CD14-positive monocyte (primary cell): ENCODE results near the gene SYDE2. TPM values are rescaled to one million over a fixed set of nuclear protein-coding genes. Genes with fewer than 3 reads are reported as not detected.

Experiments
- DNase-seq, 3 donors: peaks; one replicate each; pipeline ENCODE4 v3.0.0-alpha.2; 2011 to 2022
- H2AFZ ChIP-seq: 2 replicates; pipeline ENCODE4 v1.6.0; 2012; ENCODE audit warnings: mild to moderate bottlenecking, low read depth, low read length, inconsistent platforms; ENCODE audit not compliant: insufficient read depth, poor library complexity, severe bottlenecking
- H3K27ac ChIP-seq, 2 donors: 1 replicate in 1 of 2; 2 replicates in 1 of 2; pipeline ENCODE4 v1.5.1; 2012 to 2013; ENCODE audit warnings: low read length in 2 of 2, control low read depth in 1 of 2, inconsistent platforms in 1 of 2, low read depth in 1 of 2, mild to moderate bottlenecking in 1 of 2
- H3K27me3 ChIP-seq, 2 donors: one replicate each; pipeline versions ENCODE4 v1.6.0 to v1.6.1; 2011 to 2013; ENCODE audit warnings: low read length in 2 of 2; ENCODE audit not compliant: control insufficient read depth in 2 of 2, insufficient read depth in 2 of 2
- H3K36me3 ChIP-seq, 2 donors: replicated peaks in 1 of 2; 1 replicate in 1 of 2; 2 replicates in 1 of 2; pipeline versions ENCODE4 v1.5.1 to v1.6.1; 2012 to 2013; ENCODE audit warnings: low read length in 2 of 2, control low read depth in 1 of 2, inconsistent platforms in 1 of 2, mild to moderate bottlenecking in 1 of 2; ENCODE audit not compliant: insufficient read depth in 2 of 2, control insufficient read depth in 1 of 2
- H3K4me1 ChIP-seq, 2 donors: 1 replicate in 1 of 2; 2 replicates in 1 of 2; pipeline versions ENCODE4 v1.5.1 to v1.6.1; 2012 to 2013; ENCODE audit warnings: low read length in 2 of 2, control low read depth in 1 of 2, inconsistent platforms in 1 of 2, mild to moderate bottlenecking in 1 of 2, moderate library complexity in 1 of 2; ENCODE audit not compliant: insufficient read depth in 2 of 2, control insufficient read depth in 1 of 2
- H3K4me2 ChIP-seq: replicated peaks from 2 replicates; pipeline ENCODE3; 2012; ENCODE audit warnings: low read length, moderate library complexity, mild to moderate bottlenecking; ENCODE audit not compliant: poor library complexity, severe bottlenecking; ENCODE audit errors: extremely low read depth
- H3K4me3 ChIP-seq, 3 experiments: fragments of 200-600 bp in 1 of 3; sonication (generic) in 1 of 3; replicated peaks in 1 of 3; 1 replicate in 2 of 3; 2 replicates in 1 of 3; pipeline ENCODE4 v1.5.1; 2011 to 2013; ENCODE audit warnings: low read length in 3 of 3, mild to moderate bottlenecking in 3 of 3, control low read depth in 2 of 3, low read depth in 2 of 3, inconsistent platforms in 1 of 3, moderate library complexity in 1 of 3
- H3K79me2 ChIP-seq: 2 replicates; pipeline ENCODE4 v1.6.0; 2012; ENCODE audit warnings: mild to moderate bottlenecking, control low read depth, inconsistent platforms, low read length, moderate library complexity; ENCODE audit not compliant: insufficient read depth
- H3K9ac ChIP-seq: 2 replicates; pipeline ENCODE4 v1.6.0; 2017; ENCODE audit warnings: low read length, mild to moderate bottlenecking; ENCODE audit not compliant: insufficient read depth, poor library complexity, severe bottlenecking
- H3K9me3 ChIP-seq, 2 donors: replicated peaks in 1 of 2; 1 replicate in 1 of 2; 2 replicates in 1 of 2; pipeline versions ENCODE4 v1.5.1 to v1.6.1; 2012 to 2013; ENCODE audit warnings: low read length in 2 of 2, control low read depth in 1 of 2; ENCODE audit not compliant: control insufficient read depth in 1 of 2, insufficient read depth in 1 of 2
- H4K20me1 ChIP-seq: 2 replicates; pipeline ENCODE4 v1.6.0; 2012; ENCODE audit warnings: mild to moderate bottlenecking, low read length, control low read depth, moderate library complexity; ENCODE audit not compliant: insufficient read depth
- H3K27ac Mint-ChIP-seq, 7 donors: one replicate each; pipeline ENCODE4 v1.8.0; 2020; ENCODE audit warnings: mild to moderate bottlenecking in 7 of 7, mixed read lengths in 7 of 7, moderate library complexity in 6 of 7, inconsistent platforms in 2 of 7
- H3K27me3 Mint-ChIP-seq, 3 donors: one replicate each; pipeline ENCODE4 v1.8.0; 2021 to 2022; ENCODE audit warnings: low read depth in 3 of 3, mild to moderate bottlenecking in 3 of 3, mixed read lengths in 3 of 3, moderate library complexity in 3 of 3, inconsistent platforms in 1 of 3
- H3K36me3 Mint-ChIP-seq, 2 donors: one replicate each; pipeline ENCODE4 v1.8.0; 2020; ENCODE audit warnings: mixed read lengths in 2 of 2, inconsistent platforms in 1 of 2, mild to moderate bottlenecking in 1 of 2
- H3K4me1 Mint-ChIP-seq: one replicate; pipeline ENCODE4 v1.8.0; 2020; ENCODE audit warnings: mild to moderate bottlenecking, mixed read lengths
- H3K4me3 Mint-ChIP-seq, 2 donors: one replicate each; pipeline ENCODE4 v1.8.0; 2020; ENCODE audit warnings: mild to moderate bottlenecking in 2 of 2, mixed read lengths in 2 of 2, moderate library complexity in 1 of 2
- H3K9me3 Mint-ChIP-seq, 7 donors: one replicate each; pipeline ENCODE4 v1.8.0; 2020 to 2022; ENCODE audit warnings: mixed read lengths in 7 of 7, mild to moderate bottlenecking in 6 of 7, moderate library complexity in 6 of 7, inconsistent platforms in 2 of 7
- WGBS: methylation state at CpG from one replicate; pipeline ENCODE4 v1.1.5; 2013; ENCODE audit warnings: missing lambda C conversion rate; ENCODE audit not compliant: insufficient coverage; 5-methylcytosine and 5-hydroxymethylcytosine counted together
- intact Hi-C, 2 donors: fragments of 100-400 bp; cut with micrococcal nuclease; formaldehyde crosslinking; loops; one replicate each; pipeline versions ENCODE4 v1.15.0 to v1.15.1; 2023
- polyA plus RNA-seq, 3 donors: library from polyadenylated mRNA; depleted of rRNA in 1 of 3; unstranded in 2 of 3; stranded (reverse) in 1 of 3; fragments of 300-500 nt in 2 of 3; fragments of >200 nt in 1 of 3; fragmentation: Illumina TruSeq in 2 of 3; gene quantifications; 1 replicate in 2 of 3; 2 replicates in 1 of 3; pipeline ENCODE4 v1.2.3, GENCODE V29; 2012 to 2021
- TF ChIP-seq, protein P1 (sequence below): fragments of 200-600 bp; IDR thresholded peaks from one replicate; pipeline ENCODE4 v1.8.0; 2022; ENCODE audit warnings: antibody characterized with exemption, mild to moderate bottlenecking

Gene SYDE2
- polyA plus RNA-seq, 3 donors: not detected

DNA sequence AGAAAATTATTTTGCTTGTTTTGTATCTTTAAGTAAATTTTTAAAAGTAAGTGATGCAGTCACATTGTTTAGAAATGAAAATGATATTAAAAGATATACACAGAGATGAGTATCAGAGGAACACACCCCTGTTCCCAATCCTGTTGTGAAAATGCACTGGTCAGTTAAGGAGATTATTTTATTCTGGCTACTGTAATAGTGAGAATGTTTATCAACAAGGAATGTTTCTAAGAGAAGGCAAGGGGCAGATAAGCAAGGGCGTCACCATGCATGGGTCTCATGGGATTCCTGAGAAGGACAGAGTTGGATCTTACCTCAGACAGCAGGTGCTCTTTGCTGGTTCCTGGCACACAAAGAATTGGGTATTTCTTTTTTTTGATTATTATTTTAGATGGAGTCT, 36.8 kb upstream of the SYDE2 start:
- H3K4me3 Mint-ChIP-seq: no peak overlapping the region
- Histone ChIP-seq H3K9me3 (no peaks in the 10 kb centered on the region), H3K4me3 (no peak overlapping the region), H3K9ac (no peak overlapping the region), H4K20me1 (no peaks in the 10 kb centered on the region), H3K4me1 (no peaks in the 10 kb centered on the region), H3K79me2 (no peaks in the 10 kb centered on the region), H3K4me2 (no peak overlapping the region), H2AFZ (no peak overlapping the region), H3K27ac (no peak overlapping the region), H3K27me3 (no peaks in the 10 kb centered on the region), H3K36me3 (no peaks in the 10 kb centered on the region)
- 100% methylated on average over 1 of the region's 1 CpG for WGBS
- intact Hi-C loops: no loop called here
- H3K4me1 Mint-ChIP-seq: peaks cover 1% of the 10 kb centered on the region
- peaks cover 0 to 3% (median 3%) of the 10 kb centered on the region in 3 donors for H3K27me3 Mint-ChIP-seq
- H3K27ac Mint-ChIP-seq: no peak overlapping the region
- H3K9me3 Mint-ChIP-seq: peaks cover 0 to 6% (median 0%) of the 10 kb centered on the region in 7 donors
- H3K36me3 Mint-ChIP-seq: no peaks in the 10 kb centered on the region
- TF ChIP-seq, protein P1, sequence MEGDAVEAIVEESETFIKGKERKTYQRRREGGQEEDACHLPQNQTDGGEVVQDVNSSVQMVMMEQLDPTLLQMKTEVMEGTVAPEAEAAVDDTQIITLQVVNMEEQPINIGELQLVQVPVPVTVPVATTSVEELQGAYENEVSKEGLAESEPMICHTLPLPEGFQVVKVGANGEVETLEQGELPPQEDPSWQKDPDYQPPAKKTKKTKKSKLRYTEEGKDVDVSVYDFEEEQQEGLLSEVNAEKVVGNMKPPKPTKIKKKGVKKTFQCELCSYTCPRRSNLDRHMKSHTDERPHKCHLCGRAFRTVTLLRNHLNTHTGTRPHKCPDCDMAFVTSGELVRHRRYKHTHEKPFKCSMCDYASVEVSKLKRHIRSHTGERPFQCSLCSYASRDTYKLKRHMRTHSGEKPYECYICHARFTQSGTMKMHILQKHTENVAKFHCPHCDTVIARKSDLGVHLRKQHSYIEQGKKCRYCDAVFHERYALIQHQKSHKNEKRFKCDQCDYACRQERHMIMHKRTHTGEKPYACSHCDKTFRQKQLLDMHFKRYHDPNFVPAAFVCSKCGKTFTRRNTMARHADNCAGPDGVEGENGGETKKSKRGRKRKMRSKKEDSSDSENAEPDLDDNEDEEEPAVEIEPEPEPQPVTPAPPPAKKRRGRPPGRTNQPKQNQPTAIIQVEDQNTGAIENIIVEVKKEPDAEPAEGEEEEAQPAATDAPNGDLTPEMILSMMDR: no peak
- no peak for DNase-seq

- no peaks in the 10 kb centered on the region for H3K4me1 ChIP-seq
- H3K27ac ChIP-seq: no peak overlapping the region
- no peak overlapping the region for H3K9ac ChIP-seq
- Mint-ChIP-seq H3K36me3 (no peaks in the 10 kb centered on the region), H3K9me3 (peaks cover 0 to 2% (median 0%) of the 10 kb centered on the region in 7 donors), H3K4me3 (no peak overlapping the region), H3K4me1 (no peaks in the 10 kb centered on the region), H3K27me3 (peaks cover 0 to 4% (median 2%) of the 10 kb centered on the region in 3 donors), H3K27ac (peak overlapping the region in 1 of 7 donors; percentile 11)
- no peaks in the 10 kb centered on the region for H3K36me3 ChIP-seq
- H3K4me3 ChIP-seq: no peak overlapping the region
- H3K4me2 ChIP-seq: no peak overlapping the region
- H3K27me3 ChIP-seq: no peaks in the 10 kb centered on the region
- no peaks in the 10 kb centered on the region for H3K9me3 ChIP-seq
- DNase-seq: no peak
- H4K20me1 ChIP-seq: no peaks in the 10 kb centered on the region
- no peak overlapping the region for H2AFZ ChIP-seq
- 57% methylated on average over 5 of the region's 8 CpGs for WGBS
- TF ChIP-seq, protein P1: no peak
- intact Hi-C loops: no loop called here
- H3K79me2 ChIP-seq: no peaks in the 10 kb centered on the region
These were observed 29.6 kb upstream of the SYDE2 start for GRCh38 chr1:85230305-85230977.
